OCI-LY1 (cell line): Measurements from ENCODE around the gene ZFP1.
"Not testable (repeated sequence)": the region's sequence is repeated elsewhere in the genome, so short reads cannot be mapped to it uniquely, and the experiment has no call there.

Source experiments
- H2AFZ ChIP-seq: fragments of 200-600 bp; sonication (generic), shearing (Covaris generic); 2 replicates; pipeline ENCODE4 v1.6.0; 2014; ENCODE audit warnings: antibody characterized with exemption, mild to moderate bottlenecking, low read length
- H3F3A ChIP-seq: fragments of 200-600 bp; sonication (generic), shearing (Covaris generic); 2 replicates; pipeline ENCODE4 v1.6.0; 2014; ENCODE audit warnings: mild to moderate bottlenecking, antibody characterized with exemption, low read length, moderate library complexity; ENCODE audit not compliant: insufficient read depth
- H3K27ac ChIP-seq: fragments of 200-600 bp; sonication (generic); 2 replicates; pipeline ENCODE4 v1.5.1; 2014; ENCODE audit warnings: low read length, mixed run types, mild to moderate bottlenecking, low read depth; ENCODE audit not compliant: poor library complexity, severe bottlenecking
- H3K27me3 ChIP-seq: fragments of 200-600 bp; sonication (generic); 2 replicates; pipeline ENCODE4 v1.6.0; 2014; ENCODE audit warnings: antibody characterized with exemption, mild to moderate bottlenecking, low read length, moderate library complexity; ENCODE audit not compliant: insufficient read depth
- H3K36me3 ChIP-seq: fragments of 200-600 bp; sonication (generic); 2 replicates; pipeline ENCODE4 v1.6.1; 2014; ENCODE audit warnings: mild to moderate bottlenecking, antibody characterized with exemption, low read length, moderate library complexity, mixed read lengths; ENCODE audit not compliant: insufficient read depth
- H3K4me1 ChIP-seq: fragments of 200-600 bp; sonication (generic); 2 replicates; pipeline ENCODE4 v1.5.1; 2014; ENCODE audit warnings: mild to moderate bottlenecking, low read length, moderate library complexity; ENCODE audit not compliant: insufficient read depth, severe bottlenecking
- H3K4me2 ChIP-seq: fragments of 200-600 bp; sonication (generic), shearing (Covaris generic); 2 replicates; pipeline ENCODE4 v1.6.1; 2014; ENCODE audit warnings: low read length
- H3K4me3 ChIP-seq: fragments of 200-600 bp; sonication (generic); 2 replicates; pipeline ENCODE4 v1.5.1; 2014; ENCODE audit warnings: low read length, low read depth, mild to moderate bottlenecking, mixed read lengths; ENCODE audit not compliant: poor library complexity, severe bottlenecking
- H3K79me2 ChIP-seq: fragments of 200-600 bp; shearing (Covaris generic); 2 replicates; pipeline ENCODE4 v1.6.1; 2016; ENCODE audit warnings: mixed run types, low read length, mixed read lengths; ENCODE audit not compliant: insufficient read depth
- H3K9ac ChIP-seq: fragments of 200-600 bp; sonication (generic), shearing (Covaris generic); 2 replicates; pipeline ENCODE4 v1.6.1; 2014; ENCODE audit warnings: mild to moderate bottlenecking, low read length, mixed read lengths
- H3K9me2 ChIP-seq: fragments of 200-600 bp; sonication (generic), shearing (Covaris generic); 2 replicates; pipeline ENCODE4 v1.6.1; 2014; ENCODE audit warnings: low read depth, mild to moderate bottlenecking, low read length, mixed read lengths
- H3K9me3 ChIP-seq: fragments of 200-600 bp; shearing (Covaris generic); 2 replicates; pipeline ENCODE4 v1.6.1; 2014; ENCODE audit warnings: low read length, mixed read lengths
- H4K20me1 ChIP-seq: fragments of 200-600 bp; sonication (generic), shearing (Covaris generic); 2 replicates; pipeline ENCODE4 v1.6.0; 2016; ENCODE audit warnings: mild to moderate bottlenecking, low read length; ENCODE audit not compliant: insufficient read depth
- CTCF ChIP-seq: fragments of 200-600 bp; sonication (generic), shearing (Covaris generic); IDR thresholded peaks from 2 replicates; pipeline ENCODE4 v1.5.1; 2017; ENCODE audit warnings: mild to moderate bottlenecking, antibody characterized with exemption, low read length, moderate library complexity, mixed read lengths
- EZH2 ChIP-seq: fragments of 200-600 bp; sonication (generic), shearing (Covaris generic); IDR thresholded peaks from 2 replicates; pipeline ENCODE4 v1.8.0; 2017; ENCODE audit warnings: borderline replicate concordance, mixed run types, mild to moderate bottlenecking, antibody characterized with exemption, low read length, moderate library complexity, mixed read lengths

Gene ZFP1

DNA sequence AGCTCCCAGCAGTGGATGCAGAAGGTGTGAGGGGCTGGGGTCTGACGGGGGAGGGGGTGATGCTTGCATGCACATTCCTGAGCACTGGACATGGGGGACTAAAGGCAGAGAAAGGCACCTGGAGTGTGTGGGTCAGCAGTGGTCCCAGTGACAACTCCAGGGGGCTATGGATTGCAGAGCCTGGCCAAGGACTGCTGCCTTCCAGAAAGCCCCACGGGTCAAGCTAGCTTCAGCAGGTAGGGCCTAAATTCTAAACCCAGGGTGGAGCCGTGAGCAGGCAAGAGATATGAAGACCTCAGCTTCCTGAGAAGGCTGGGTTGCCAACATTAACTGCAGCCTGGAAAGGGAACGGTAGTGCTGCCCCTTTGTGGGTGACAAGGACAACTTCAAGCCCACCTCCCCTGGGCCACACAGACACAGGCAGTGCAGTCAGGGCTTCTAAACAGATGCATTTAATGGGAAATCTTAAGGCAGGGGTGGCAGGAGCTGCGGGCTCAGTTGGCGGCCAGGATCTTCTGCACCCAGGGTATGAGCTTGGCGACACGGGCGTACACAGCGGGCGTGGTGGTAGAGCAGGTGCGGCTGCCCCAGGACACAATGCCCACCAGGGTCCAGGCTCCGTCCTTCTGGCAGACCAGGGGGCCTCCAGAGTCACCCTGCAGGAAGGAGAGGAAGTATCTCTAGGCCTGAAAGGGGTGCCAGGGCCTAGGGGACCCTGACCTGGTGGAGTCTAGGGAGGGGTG lies 55.5 kb downstream of the ZFP1 start:
- Histone ChIP-seq H3K36me3 (no peaks in the 10 kb centered on the region), H3K9me3 (no peaks in the 10 kb centered on the region), H3K9ac (no peak overlapping the region), H4K20me1 (no peaks in the 10 kb centered on the region), H3K9me2 (no peaks in the 10 kb centered on the region), H3K4me1 (peaks cover 6% of the 10 kb centered on the region), H3K27me3 (no peaks in the 10 kb centered on the region), H3F3A (no peaks in the 10 kb centered on the region), H3K4me3 (no peak overlapping the region), H2AFZ (no peak overlapping the region), H3K27ac (no peak overlapping the region), H3K4me2 (no peak overlapping the region), H3K79me2 (no peaks in the 10 kb centered on the region)
- TF ChIP-seq EZH2 = no peak
- no peak for TF ChIP-seq CTCF

DNA sequence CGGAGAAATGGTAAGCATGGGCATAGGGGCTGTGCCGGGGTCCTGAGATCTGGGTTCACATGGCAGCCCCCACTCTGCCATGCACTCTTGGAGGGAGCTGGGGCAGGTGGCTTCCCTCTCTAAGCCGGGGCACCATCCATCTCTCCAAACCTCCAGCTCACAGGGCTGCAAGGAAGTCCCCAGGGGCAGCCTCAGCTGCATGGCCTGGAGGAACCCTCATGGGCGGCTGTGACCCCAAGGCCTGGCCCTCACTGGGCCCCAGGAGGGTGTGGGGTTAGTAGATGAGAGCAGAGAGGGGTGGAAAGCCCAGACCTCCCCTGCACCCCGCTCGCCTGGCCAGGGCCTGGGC lies 56.1 kb downstream of the ZFP1 start:
- H3K27me3 ChIP-seq = no peaks in the 10 kb centered on the region
- H3K27ac ChIP-seq = no peak overlapping the region
- no peaks in the 10 kb centered on the region for H3K9me2 ChIP-seq
- no peak for TF ChIP-seq CTCF
- TF ChIP-seq EZH2 = no peak
- H3K79me2 ChIP-seq = no peaks in the 10 kb centered on the region
- no peak overlapping the region for H3K4me2 ChIP-seq
- no peaks in the 10 kb centered on the region for H3K9me3 ChIP-seq
- H4K20me1 ChIP-seq = no peaks in the 10 kb centered on the region
- no peak overlapping the region for H3K4me3 ChIP-seq
- no peaks in the 10 kb centered on the region for H3F3A ChIP-seq
- peaks cover 6% of the 10 kb centered on the region for H3K4me1 ChIP-seq
- no peak overlapping the region for H2AFZ ChIP-seq
- no peak overlapping the region for H3K9ac ChIP-seq
- H3K36me3 ChIP-seq = no peaks in the 10 kb centered on the region

GRCh38 chr16:75204905-75205304 lies 56.6 kb downstream of the ZFP1 start:
- not testable (repeated sequence) for H3K9me3 ChIP-seq, H3K9ac ChIP-seq, H3K4me3 ChIP-seq, H4K20me1 ChIP-seq, H3K36me3 ChIP-seq, H3K27me3 ChIP-seq, H2AFZ ChIP-seq, H3K9me2 ChIP-seq, H3K4me1 ChIP-seq, H3K79me2 ChIP-seq, H3F3A ChIP-seq, H3K27ac ChIP-seq, H3K4me2 ChIP-seq

GRCh38 chr16:75205438-75205837 lies 57.1 kb downstream of the ZFP1 start:
- H4K20me1 ChIP-seq, H3K27me3 ChIP-seq, H3K36me3 ChIP-seq, H3K4me2 ChIP-seq, H2AFZ ChIP-seq, H3K9me3 ChIP-seq, H3K79me2 ChIP-seq, H3F3A ChIP-seq, H3K9ac ChIP-seq, H3K9me2 ChIP-seq, H3K4me1 ChIP-seq, H3K27ac ChIP-seq, H3K4me3 ChIP-seq: not testable (repeated sequence)

DNA sequence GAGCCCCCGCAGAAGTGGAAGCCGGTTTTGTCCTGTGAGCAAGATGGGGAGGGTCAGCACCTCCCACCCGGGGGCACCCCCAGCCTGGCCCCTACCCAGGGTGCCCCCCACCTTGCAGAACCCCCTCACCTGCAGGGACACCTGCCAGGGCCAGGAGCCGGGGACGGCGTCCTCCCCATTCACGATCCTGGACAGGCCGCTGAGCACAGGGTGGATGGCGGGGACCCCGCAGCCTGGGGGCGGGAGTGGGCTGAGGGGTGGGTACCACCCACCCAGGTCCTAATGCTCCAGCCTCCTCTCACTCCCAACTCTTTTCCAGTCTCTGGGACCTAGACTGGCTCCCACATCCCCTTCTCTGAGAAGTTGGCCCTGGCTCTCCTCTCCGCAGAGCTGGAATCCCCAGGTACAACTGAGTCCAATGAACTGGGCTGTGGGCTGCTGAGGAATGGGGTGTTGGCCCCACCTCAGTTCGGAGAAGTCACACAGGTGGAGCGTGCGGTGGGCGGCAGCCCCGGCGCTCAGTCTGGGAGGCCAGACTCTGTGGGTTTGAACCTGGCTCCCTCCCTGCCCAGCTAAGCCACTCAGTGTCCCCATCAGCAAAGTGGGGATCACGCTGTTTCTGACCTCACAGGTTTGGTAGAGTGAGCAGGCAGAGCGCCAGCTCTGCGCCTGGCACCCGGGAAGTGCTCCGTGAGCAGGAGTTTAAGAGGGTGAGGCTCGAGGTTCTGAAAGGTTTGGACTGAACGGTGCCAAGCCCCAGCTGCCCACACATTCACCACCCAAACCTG lies 57.8 kb downstream of the ZFP1 start:
- H2AFZ ChIP-seq, H4K20me1 ChIP-seq, H3K9ac ChIP-seq: not testable (repeated sequence)

More for the DNA sequence above, 57.8 kb downstream of the ZFP1 start:
- H3K4me3 ChIP-seq, H3K27me3 ChIP-seq, H3K9me3 ChIP-seq, H3K27ac ChIP-seq, H3K4me1 ChIP-seq, H3K79me2 ChIP-seq, H3K4me2 ChIP-seq, H3F3A ChIP-seq, H3K36me3 ChIP-seq, H3K9me2 ChIP-seq: not testable (repeated sequence)
